AG04450 (cell line): Measurements from ENCODE around the gene PLOD2. TPM values are rescaled to one million over a fixed set of nuclear protein-coding genes. Genes with fewer than 3 reads are reported as not detected.

ENCODE experiments used
- CTCF ChIA-PET: fragments of 300-600, 350-600 bp; formaldehyde crosslinking; extraction: SDS; loops from one replicate; lab custom pipeline; 2022; ENCODE audit warnings: antibody characterized with exemption, inconsistent platforms; lab: Charles Lee
- POLR2A ChIA-PET: fragments of 350-600 bp; formaldehyde crosslinking; extraction: SDS; loops from one replicate; lab custom pipeline; 2021; ENCODE audit warnings: antibody characterized with exemption, inconsistent platforms; lab: Yijun Ruan, JAX
- DNase-seq: peaks from one replicate; pipeline ENCODE4 v3.0.0-alpha.2; 2011; ENCODE audit warnings: low read depth, low spot score
- H3K27ac ChIP-seq: one replicate; pipeline ENCODE4 v1.5.1; 2012; ENCODE audit warnings: low read depth, low read length, control low read depth
- H3K27me3 ChIP-seq: one replicate; pipeline ENCODE4 v1.6.0; 2012; ENCODE audit warnings: low read length; ENCODE audit not compliant: control insufficient read depth, insufficient read depth
- H3K4me3 ChIP-seq: 2 replicates; pipeline ENCODE4 v1.5.1; 2011; ENCODE audit warnings: mild to moderate bottlenecking, low read depth, low read length, control low read depth
- H3K9me3 ChIP-seq: 2 replicates; pipeline ENCODE4 v1.5.1; 2012; ENCODE audit warnings: low read length; ENCODE audit not compliant: control insufficient read depth, insufficient read depth
- polyA plus RNA-seq: library from polyadenylated mRNA; depleted of rRNA; stranded (reverse); fragments of >200 nt; gene quantifications from 2 replicates; pipeline ENCODE4 v1.2.3, GENCODE V29; 2011
- TF ChIP-seq, protein P1 (sequence below): IDR thresholded peaks from 2 replicates; pipeline ENCODE4 v1.5.1; 2011; ENCODE audit warnings: low read depth, low read length, control low read depth, inconsistent platforms

Gene PLOD2
- polyA plus RNA-seq, 1 experiment: 88.9 TPM

DNA sequence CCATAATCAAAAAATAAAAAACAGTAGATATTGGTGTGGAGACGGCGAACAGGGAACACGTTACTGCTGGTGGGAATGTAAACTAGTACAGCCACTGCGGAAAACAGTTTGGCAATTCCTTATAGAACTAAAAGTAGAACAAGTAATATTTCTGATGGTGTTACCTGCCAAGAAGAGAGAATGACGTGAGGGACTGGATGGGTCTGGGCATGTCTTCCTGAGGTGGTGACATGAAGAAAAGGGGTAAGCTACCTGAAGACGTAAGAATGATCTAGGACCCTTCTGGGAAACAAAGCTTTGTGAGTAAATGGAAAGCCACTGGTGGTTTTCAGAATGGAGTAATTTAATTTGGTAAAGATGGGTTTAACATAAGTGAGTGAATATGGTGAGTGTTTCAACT lies 19.4 kb upstream of the PLOD2 start:
- no peak overlapping the region for H3K4me3 ChIP-seq
- POLR2A ChIA-PET: no interaction called here
- DNase-seq: no peak
- no peaks in the 10 kb centered on the region for H3K27me3 ChIP-seq
- TF ChIP-seq, protein P1, sequence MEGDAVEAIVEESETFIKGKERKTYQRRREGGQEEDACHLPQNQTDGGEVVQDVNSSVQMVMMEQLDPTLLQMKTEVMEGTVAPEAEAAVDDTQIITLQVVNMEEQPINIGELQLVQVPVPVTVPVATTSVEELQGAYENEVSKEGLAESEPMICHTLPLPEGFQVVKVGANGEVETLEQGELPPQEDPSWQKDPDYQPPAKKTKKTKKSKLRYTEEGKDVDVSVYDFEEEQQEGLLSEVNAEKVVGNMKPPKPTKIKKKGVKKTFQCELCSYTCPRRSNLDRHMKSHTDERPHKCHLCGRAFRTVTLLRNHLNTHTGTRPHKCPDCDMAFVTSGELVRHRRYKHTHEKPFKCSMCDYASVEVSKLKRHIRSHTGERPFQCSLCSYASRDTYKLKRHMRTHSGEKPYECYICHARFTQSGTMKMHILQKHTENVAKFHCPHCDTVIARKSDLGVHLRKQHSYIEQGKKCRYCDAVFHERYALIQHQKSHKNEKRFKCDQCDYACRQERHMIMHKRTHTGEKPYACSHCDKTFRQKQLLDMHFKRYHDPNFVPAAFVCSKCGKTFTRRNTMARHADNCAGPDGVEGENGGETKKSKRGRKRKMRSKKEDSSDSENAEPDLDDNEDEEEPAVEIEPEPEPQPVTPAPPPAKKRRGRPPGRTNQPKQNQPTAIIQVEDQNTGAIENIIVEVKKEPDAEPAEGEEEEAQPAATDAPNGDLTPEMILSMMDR: no peak
- no peaks in the 10 kb centered on the region for H3K9me3 ChIP-seq
- CTCF ChIA-PET: interaction anchor here (1.9 kb wide), 1 partner anchor 9 kb away, joined by 12 read pairs; no protein-coding TSS in a partner anchor
- no peak overlapping the region for H3K27ac ChIP-seq

DNA sequence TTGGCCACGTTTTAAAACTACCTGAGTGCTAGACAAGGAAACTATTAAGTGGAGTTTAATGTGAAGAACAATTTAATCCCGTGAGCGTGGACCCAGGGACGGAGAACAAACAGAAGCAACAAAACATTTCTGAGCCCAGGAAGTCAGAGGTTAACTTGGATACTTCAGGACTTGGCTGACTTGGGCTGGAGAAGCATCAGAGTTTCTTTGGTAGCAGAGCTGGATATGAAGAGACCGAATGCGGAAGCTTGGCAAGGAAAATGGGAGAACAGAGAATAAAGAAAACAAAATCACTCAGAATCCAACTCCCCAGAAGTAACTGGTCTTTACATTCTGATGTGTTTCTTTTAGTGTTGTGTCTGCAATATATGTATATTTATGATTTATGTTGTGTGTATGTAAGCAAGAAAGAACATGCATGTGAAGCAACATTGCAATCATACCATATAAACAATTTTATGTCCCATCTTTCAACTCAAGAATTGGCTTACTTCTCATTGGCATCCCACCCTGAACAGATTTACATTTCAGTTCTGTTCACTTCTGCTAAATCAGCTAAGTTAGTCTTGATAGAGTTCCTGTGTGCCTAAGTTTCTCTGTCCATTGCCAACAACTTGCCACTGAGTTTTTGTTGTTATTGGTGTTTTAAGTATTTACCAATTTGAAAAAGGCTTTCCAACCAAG lies 17.2 kb upstream of the PLOD2 start:
- H3K27me3 ChIP-seq: no peaks in the 10 kb centered on the region
- TF ChIP-seq, protein P1: no peak
- POLR2A ChIA-PET: interaction anchor here (1.8 kb wide), 1 partner anchor 17 kb away, joined by 5 read pairs; the partner anchor contains the start of gene PLOD2
- no peak overlapping the region for H3K27ac ChIP-seq
- no peak for DNase-seq
- H3K9me3 ChIP-seq: no peaks in the 10 kb centered on the region
- no peak overlapping the region for H3K4me3 ChIP-seq
- CTCF ChIA-PET: interaction anchor here (0.8 to 4.9 kb wide), 3 partner anchors 11 to 150 kb away, joined by 3 to 54 read pairs (median 8); no protein-coding TSS in a partner anchor

DNA sequence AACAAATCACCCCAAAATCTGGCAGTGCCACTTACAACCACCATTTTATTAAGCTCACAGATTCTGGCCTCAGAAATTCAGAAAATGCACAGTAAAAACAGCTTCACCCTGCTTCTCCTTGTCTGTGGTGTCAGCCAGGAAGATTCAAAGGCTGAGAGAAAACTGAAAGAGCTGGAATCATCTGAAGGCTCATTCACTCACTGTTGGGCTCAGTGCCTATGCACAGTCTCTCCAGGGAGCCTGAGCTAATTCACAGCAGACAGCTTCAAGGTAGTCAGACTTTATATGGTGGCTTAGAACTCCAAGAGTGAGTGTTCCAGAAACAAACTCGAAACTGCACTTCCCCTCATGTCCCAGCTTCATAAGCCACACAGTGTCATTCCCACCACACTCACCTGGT lies 16.5 kb upstream of the PLOD2 start:
- CTCF ChIA-PET: interaction anchor here (0.8 to 4.9 kb wide), 4 partner anchors 11 to 151 kb away, joined by 3 to 54 read pairs (median 6); no protein-coding TSS in a partner anchor
- DNase-seq: no peak
- POLR2A ChIA-PET: interaction anchor here (1.8 kb wide), 1 partner anchor 16 kb away, joined by 5 read pairs; the partner anchor contains the start of gene PLOD2
- Histone ChIP-seq H3K27ac (no peak overlapping the region), H3K9me3 (no peaks in the 10 kb centered on the region), H3K4me3 (no peak overlapping the region), H3K27me3 (no peaks in the 10 kb centered on the region)
- TF ChIP-seq, protein P1: no peak

DNA sequence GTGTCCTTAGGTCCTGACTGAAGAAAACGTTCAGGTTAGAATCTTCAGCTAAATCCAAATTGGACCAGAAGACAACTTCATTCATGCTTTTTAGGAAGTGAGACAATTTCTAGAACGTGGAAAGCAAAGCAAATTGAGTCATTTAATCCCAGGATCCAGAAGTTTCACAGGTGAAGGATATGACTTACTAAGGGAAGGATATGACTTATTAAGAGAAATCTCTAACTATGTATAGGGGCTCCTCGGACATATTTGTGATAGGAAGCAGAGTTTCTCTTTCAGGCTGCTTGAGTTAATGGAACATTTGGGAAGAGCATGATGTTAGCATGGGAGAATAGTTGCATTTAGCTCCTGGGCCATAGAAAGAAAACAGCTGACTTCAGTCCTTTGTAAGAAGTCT lies 16.1 kb upstream of the PLOD2 start:
- Histone ChIP-seq H3K27me3 (no peaks in the 10 kb centered on the region), H3K9me3 (no peaks in the 10 kb centered on the region), H3K4me3 (no peak overlapping the region), H3K27ac (no peak overlapping the region)
- TF ChIP-seq, protein P1: no peak
- POLR2A ChIA-PET: interaction anchor here (1.8 kb wide), 1 partner anchor 16 kb away, joined by 5 read pairs; the partner anchor contains the start of gene PLOD2
- CTCF ChIA-PET: interaction anchor here (0.8 to 4.9 kb wide), 4 partner anchors 12 to 151 kb away, joined by 3 to 54 read pairs (median 6); no protein-coding TSS in a partner anchor
- no peak for DNase-seq

DNA sequence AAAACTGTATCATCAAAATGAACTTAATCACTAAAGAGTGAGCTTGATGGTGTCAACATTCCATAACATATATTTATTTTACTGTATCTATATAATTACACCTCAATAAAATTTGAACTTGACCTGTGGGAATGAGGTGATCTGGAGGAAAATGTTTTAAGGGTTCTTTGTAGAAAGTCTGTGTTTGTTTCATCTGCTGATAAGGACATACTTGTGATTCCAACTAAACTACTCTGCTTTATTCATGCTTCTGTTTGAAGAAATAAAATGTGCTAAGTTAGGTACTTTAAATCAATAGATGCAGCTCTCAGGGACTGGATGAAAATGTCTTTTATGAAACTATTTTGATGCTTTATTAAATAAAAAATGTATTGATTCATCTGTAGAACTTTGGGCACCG lies 11.6 kb upstream of the PLOD2 start:
- ChIA-PET POLR2A (interaction anchor here (1.6 kb wide), 1 partner anchor 12 kb away, joined by 5 read pairs; the partner anchor contains the start of gene PLOD2), CTCF (interaction anchor here (1.0 to 4.1 kb wide), 6 partner anchors 9 to 155 kb away, joined by 3 to 42 read pairs (median 6); no protein-coding TSS in a partner anchor)
- TF ChIP-seq, protein P1: no peak
- DNase-seq: no peak
- Histone ChIP-seq H3K4me3 (no peak overlapping the region), H3K9me3 (no peaks in the 10 kb centered on the region), H3K27me3 (no peaks in the 10 kb centered on the region), H3K27ac (no peak overlapping the region)
